ENCODE measurements around the gene FIG4. TPM values are rescaled to one million over a fixed set of nuclear protein-coding genes. Genes with fewer than 3 reads are reported as not detected.

Gene FIG4
- polyA plus RNA-seq, 1 donor (not counting 4 experiments of a cell fraction or from before 2014, with no cell fraction given): 12.8 TPM

GRCh38 chr6:109787312-109787711, 96.2 kb downstream of the FIG4 start:
- Histone ChIP-seq H3K4me2 (ENCODE audit: control insufficient read depth, extremely low read depth, insufficient read depth, low read depth, low read length) (no peak overlapping the region), H3K79me2 (ENCODE audit: control insufficient read depth, insufficient read depth, low read length) (no peaks in the 10 kb centered on the region), H3K4me1 (ENCODE audit: control insufficient read depth, extremely low read depth, insufficient read depth, low read length) (no peaks in the 10 kb centered on the region), H3K27ac (ENCODE audit: control insufficient read depth, insufficient read depth, low read length) (no peak overlapping the region), H3K9ac (ENCODE audit: control insufficient read depth, extremely low read depth, insufficient read depth, low read length) (no peak overlapping the region), H3K27me3 (ENCODE audit: control insufficient read depth, extremely low read depth, insufficient read depth, low read length) (no peaks in the 10 kb centered on the region), H3K36me3 (ENCODE audit: control insufficient read depth in 2 of 2, extremely low read depth in 1 of 2, insufficient read depth in 2 of 2, low read length in 2 of 2) (no peaks in the 10 kb centered on the region), H4K20me1 (ENCODE audit: control insufficient read depth, extremely low read depth, insufficient read depth, low read length) (no peaks in the 10 kb centered on the region), H3K9me1 (ENCODE audit: control insufficient read depth, extremely low read depth, insufficient read depth, low read length) (no peaks in the 10 kb centered on the region), H2AFZ (ENCODE audit: control insufficient read depth, low read length) (no peak overlapping the region), H3K9me3 (ENCODE audit: control insufficient read depth, low read depth, low read length) (no peaks in the 10 kb centered on the region), H3K4me3 (ENCODE audit: control insufficient read depth in 2 of 3, extremely low read depth in 1 of 3, insufficient read depth in 2 of 3, low read depth in 1 of 3, low read length in 3 of 3) (no peak overlapping the region)
- no peak for FAIRE-seq
- no peak for TF ChIP-seq EZH2 (IDR thresholded peaks at IDR 0.05; ENCODE audit: low read length)
- TF ChIP-seq CTCF (optimal IDR thresholded peaks at IDR 0.05 in 1 of 3, IDR thresholded peaks at IDR 0.05 in 1 of 3, conservative IDR thresholded peaks at IDR 0.05 in 1 of 3; ENCODE audit: extremely low read depth in 1 of 3, insufficient read depth in 2 of 3, low read length in 3 of 3): no peak
- no peak for DNase-seq (ENCODE audit: low read depth, low spot score)
- dilution Hi-C loops (cut with MboI; ENCODE audit: extremely low pct_ligation_motif_present, low sequenced_read_pairs): no loop called here

DNA sequence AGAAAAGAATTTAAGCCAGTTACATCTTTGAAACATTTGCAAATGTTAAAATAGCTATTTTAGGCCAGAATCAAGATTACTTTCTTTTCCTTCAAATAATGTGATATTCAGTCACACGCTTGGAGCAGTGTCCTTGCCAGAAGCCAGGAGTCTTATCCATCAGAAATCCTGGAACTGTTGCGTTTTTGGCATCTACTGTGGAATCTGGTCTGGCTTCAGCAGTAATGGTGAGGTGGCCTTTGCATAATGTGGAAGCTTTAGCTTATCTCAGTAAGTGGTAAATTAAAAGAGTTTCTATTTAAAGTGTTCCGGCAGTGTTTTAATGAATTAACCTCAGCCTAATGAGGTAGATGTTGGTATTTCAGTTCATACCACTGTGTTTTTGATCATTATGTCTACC, 97.6 kb downstream of the FIG4 start:
- no peak overlapping the region for H3K9ac ChIP-seq (ENCODE audit: control insufficient read depth, extremely low read depth, insufficient read depth, low read length)
- H4K20me1 ChIP-seq (ENCODE audit: control insufficient read depth, extremely low read depth, insufficient read depth, low read length): no peaks in the 10 kb centered on the region
- no peak overlapping the region for H3K27ac ChIP-seq (ENCODE audit: control insufficient read depth, insufficient read depth, low read length)
- H3K4me1 ChIP-seq (ENCODE audit: control insufficient read depth, extremely low read depth, insufficient read depth, low read length): peaks cover 7% of the 10 kb centered on the region
- H3K36me3 ChIP-seq (ENCODE audit: control insufficient read depth in 2 of 2, extremely low read depth in 1 of 2, insufficient read depth in 2 of 2, low read length in 2 of 2): no peaks in the 10 kb centered on the region
- no peaks in the 10 kb centered on the region for H3K79me2 ChIP-seq (ENCODE audit: control insufficient read depth, insufficient read depth, low read length)
- no peak overlapping the region for H3K4me3 ChIP-seq (ENCODE audit: control insufficient read depth in 2 of 3, extremely low read depth in 1 of 3, insufficient read depth in 2 of 3, low read depth in 1 of 3, low read length in 3 of 3)
- no peak overlapping the region for H3K4me2 ChIP-seq (ENCODE audit: control insufficient read depth, extremely low read depth, insufficient read depth, low read depth, low read length)
- no peaks in the 10 kb centered on the region for H3K9me3 ChIP-seq (ENCODE audit: control insufficient read depth, low read depth, low read length)
- no peak for FAIRE-seq
- no peaks in the 10 kb centered on the region for H3K9me1 ChIP-seq (ENCODE audit: control insufficient read depth, extremely low read depth, insufficient read depth, low read length)
- H3K27me3 ChIP-seq (ENCODE audit: control insufficient read depth, extremely low read depth, insufficient read depth, low read length): no peaks in the 10 kb centered on the region
- DNase-seq (ENCODE audit: low read depth, low spot score): no peak
- H2AFZ ChIP-seq (ENCODE audit: control insufficient read depth, low read length): no peak overlapping the region
- no peak for TF ChIP-seq EZH2 (IDR thresholded peaks at IDR 0.05; ENCODE audit: low read length)
- TF ChIP-seq CTCF (optimal IDR thresholded peaks at IDR 0.05 in 1 of 3, IDR thresholded peaks at IDR 0.05 in 1 of 3, conservative IDR thresholded peaks at IDR 0.05 in 1 of 3; ENCODE audit: extremely low read depth in 1 of 3, insufficient read depth in 2 of 3, low read length in 3 of 3): no peak
- dilution Hi-C loops (cut with MboI; ENCODE audit: extremely low pct_ligation_motif_present, low sequenced_read_pairs): no loop called here
